GM12878 (cell line): ENCODE results near the gene INAFM1. TPM values are rescaled to one million over a fixed set of nuclear protein-coding genes. Genes with fewer than 3 reads are reported as not detected.
A peak's percentile ranks its signal among the peaks of the same experiment; 100 is the strongest.

Experiments used
- BCL11A ChIP-seq: IDR thresholded peaks from 2 replicates; pipeline ENCODE4 v1.6.1; 2011; ENCODE audit warnings: low read depth, low read length
- EGR1 ChIP-seq, 2 experiments: IDR thresholded peaks; 1 replicate in 1 of 2; 2 replicates in 1 of 2; pipeline ENCODE4 v1.6.1; 2011 to 2012; ENCODE audit warnings: low read depth in 2 of 2, low read length in 2 of 2, borderline replicate concordance in 1 of 2, mild to moderate bottlenecking in 1 of 2, moderate library complexity in 1 of 2
- FOXM1 ChIP-seq: IDR thresholded peaks from 2 replicates; pipeline ENCODE4 v1.6.1; 2012; ENCODE audit warnings: low read depth, mild to moderate bottlenecking, inconsistent platforms, low read length, moderate library complexity
- PAX5 ChIP-seq: IDR thresholded peaks from 2 replicates; pipeline ENCODE4 v1.6.1; 2011; ENCODE audit warnings: low read depth, low read length, borderline replicate concordance
- PAX8 ChIP-seq: fragments of 450-650 bp; IDR thresholded peaks from 2 replicates; pipeline ENCODE4 v1.6.1; 2017; ENCODE audit warnings: mild to moderate bottlenecking, moderate library complexity
- POLR2AphosphoS2 ChIP-seq: IDR thresholded peaks from 2 replicates; pipeline ENCODE4 v1.6.1; 2011; ENCODE audit warnings: low read depth, mild to moderate bottlenecking, low read length, improper control_type of control experiment, moderate library complexity
- RAD51 ChIP-seq: fragments of 450-650 bp; IDR thresholded peaks from 2 replicates; pipeline ENCODE4 v1.6.1; 2016; ENCODE audit warnings: moderate library complexity, mild to moderate bottlenecking, inconsistent platforms
- RELA ChIP-seq: fragments of 450-650 bp; IDR thresholded peaks from 2 replicates; pipeline ENCODE4 v1.8.0; 2014; ENCODE audit warnings: borderline replicate concordance; ENCODE audit not compliant: partially characterized antibody
- RFX5 ChIP-seq: IDR thresholded peaks from 2 replicates; pipeline ENCODE4 v1.6.1; 2011; ENCODE audit warnings: low read depth, low read length, improper control_type of control experiment
- SMAD1 ChIP-seq: fragments of 450-650 bp; IDR thresholded peaks from 2 replicates; pipeline ENCODE4 v1.6.1; 2018; ENCODE audit warnings: mild to moderate bottlenecking, low read depth; ENCODE audit not compliant: partially characterized antibody
- ZNF384 ChIP-seq: IDR thresholded peaks from 2 replicates; pipeline ENCODE4 v1.6.1; 2012; ENCODE audit warnings: low read depth, mild to moderate bottlenecking, low read length, improper control_type of control experiment, borderline replicate concordance
- polyA plus RNA-seq, 11 experiments: library from polyadenylated mRNA; depleted of rRNA in 4 of 11; unstranded in 6 of 11; stranded (reverse) in 5 of 11; fragments of >200 nt; fragmentation: Nextera tagmentation in 4 of 11; fragmentation: Illumina TruSeq in 1 of 11; extraction: Ambion mirVana in 4 of 11; extraction: Trizol in 1 of 11; gene quantifications; 1 replicate in 1 of 11; 2 replicates in 10 of 11; pipeline versions ENCODE4 v1.2.1 to v1.2.3, GENCODE V29; 2011 to 2016; ENCODE audit warnings: inconsistent platforms in 2 of 11, missing spikeins in 2 of 11, low read depth in 1 of 11
- total RNA-seq, 4 experiments: library from RNA; depleted of rRNA in 3 of 4; stranded (reverse); fragments of >200 nt in 3 of 4; fragmentation: Illumina TruSeq in 1 of 4; extraction: Trizol in 1 of 4; gene quantifications; 2 replicates each; pipeline versions ENCODE4 v1.2.1 to v1.2.3, GENCODE V29; 2013 to 2021
- TF ChIP-seq, protein P1 (sequence below): fragments of 450-650 bp; IDR thresholded peaks from 2 replicates; pipeline ENCODE4 v1.6.1; 2016; ENCODE audit warnings: mild to moderate bottlenecking, moderate library complexity, borderline replicate concordance
- TF ChIP-seq, protein P2 (sequence below): fragments of 450-650 bp; IDR thresholded peaks from 2 replicates; pipeline ENCODE4 v1.6.1; 2017; ENCODE audit warnings: mild to moderate bottlenecking, moderate library complexity
- TF ChIP-seq, protein P3 (sequence below): fragments of 450-650 bp; IDR thresholded peaks from 2 replicates; pipeline ENCODE4 v1.6.1; 2017; ENCODE audit warnings: mild to moderate bottlenecking, low read depth, inconsistent platforms; ENCODE audit not compliant: poor library complexity, severe bottlenecking
- TF ChIP-seq, protein P4 (sequence below): IDR thresholded peaks from 2 replicates; pipeline ENCODE4 v1.6.1; 2011; ENCODE audit warnings: low read depth, low read length, improper control_type of control experiment, borderline replicate concordance
- TF ChIP-seq, protein P5 (sequence below): IDR thresholded peaks from 2 replicates; pipeline ENCODE4 v1.6.1; 2012; ENCODE audit warnings: low read depth, low read length, improper control_type of control experiment

INAFM1 gene
- total and polyA plus RNA-seq, 10 of the 15 experiments (the other 5 are each of a cell fraction or from before 2014, with no cell fraction given), result 0.57 to 6.8 (median 1.1) TPM; not detected in 1

DNA sequence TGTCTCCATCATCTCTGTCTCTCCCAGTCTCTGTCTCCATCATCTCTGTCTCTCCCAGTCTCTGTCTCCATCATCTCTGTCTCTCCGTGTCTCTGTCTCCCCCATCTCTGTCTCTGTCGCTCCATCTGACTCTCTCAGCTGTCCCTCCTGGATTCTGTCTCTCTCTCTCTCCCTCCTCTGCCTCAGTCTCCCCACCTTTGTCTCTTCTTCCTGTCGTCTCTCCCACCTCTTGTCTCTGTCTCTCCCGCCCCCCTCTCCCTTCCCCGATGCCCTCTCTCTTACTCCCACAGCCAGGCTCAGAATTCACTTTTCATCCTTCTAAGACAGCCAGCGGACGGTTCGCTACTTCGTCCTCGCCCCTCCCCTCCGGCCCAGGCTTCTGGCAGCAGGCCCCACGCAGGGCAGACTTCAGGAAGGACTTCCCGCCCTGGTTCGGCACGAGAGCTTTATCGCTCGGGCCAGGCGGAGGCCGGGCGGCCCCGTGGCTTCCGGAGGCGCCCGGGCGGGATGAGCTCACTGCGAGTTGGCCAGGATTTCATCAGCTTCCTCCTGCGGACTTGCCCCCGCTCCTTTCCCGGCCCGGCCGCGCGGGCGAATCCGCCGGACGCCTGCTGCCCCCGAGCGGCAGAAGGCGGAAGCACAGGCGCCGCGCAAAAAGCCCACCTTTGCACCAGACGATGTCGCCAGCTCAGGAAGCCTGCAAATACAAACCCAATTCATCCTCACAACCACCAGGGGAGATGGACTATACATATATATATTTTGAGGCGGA is 30.7 kb upstream of the INAFM1 start (continued):
- TF ChIP-seq, protein P1, sequence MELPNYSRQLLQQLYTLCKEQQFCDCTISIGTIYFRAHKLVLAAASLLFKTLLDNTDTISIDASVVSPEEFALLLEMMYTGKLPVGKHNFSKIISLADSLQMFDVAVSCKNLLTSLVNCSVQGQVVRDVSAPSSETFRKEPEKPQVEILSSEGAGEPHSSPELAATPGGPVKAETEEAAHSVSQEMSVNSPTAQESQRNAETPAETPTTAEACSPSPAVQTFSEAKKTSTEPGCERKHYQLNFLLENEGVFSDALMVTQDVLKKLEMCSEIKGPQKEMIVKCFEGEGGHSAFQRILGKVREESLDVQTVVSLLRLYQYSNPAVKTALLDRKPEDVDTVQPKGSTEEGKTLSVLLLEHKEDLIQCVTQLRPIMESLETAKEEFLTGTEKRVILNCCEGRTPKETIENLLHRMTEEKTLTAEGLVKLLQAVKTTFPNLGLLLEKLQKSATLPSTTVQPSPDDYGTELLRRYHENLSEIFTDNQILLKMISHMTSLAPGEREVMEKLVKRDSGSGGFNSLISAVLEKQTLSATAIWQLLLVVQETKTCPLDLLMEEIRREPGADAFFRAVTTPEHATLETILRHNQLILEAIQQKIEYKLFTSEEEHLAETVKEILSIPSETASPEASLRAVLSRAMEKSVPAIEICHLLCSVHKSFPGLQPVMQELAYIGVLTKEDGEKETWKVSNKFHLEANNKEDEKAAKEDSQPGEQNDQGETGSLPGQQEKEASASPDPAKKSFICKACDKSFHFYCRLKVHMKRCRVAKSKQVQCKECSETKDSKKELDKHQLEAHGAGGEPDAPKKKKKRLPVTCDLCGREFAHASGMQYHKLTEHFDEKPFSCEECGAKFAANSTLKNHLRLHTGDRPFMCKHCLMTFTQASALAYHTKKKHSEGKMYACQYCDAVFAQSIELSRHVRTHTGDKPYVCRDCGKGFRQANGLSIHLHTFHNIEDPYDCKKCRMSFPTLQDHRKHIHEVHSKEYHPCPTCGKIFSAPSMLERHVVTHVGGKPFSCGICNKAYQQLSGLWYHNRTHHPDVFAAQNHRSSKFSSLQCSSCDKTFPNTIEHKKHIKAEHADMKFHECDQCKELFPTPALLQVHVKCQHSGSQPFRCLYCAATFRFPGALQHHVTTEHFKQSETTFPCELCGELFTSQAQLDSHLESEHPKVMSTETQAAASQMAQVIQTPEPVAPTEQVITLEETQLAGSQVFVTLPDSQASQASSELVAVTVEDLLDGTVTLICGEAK, result peak; percentile 66; the same call in 1 of the 2 replicates
- TF ChIP-seq, protein P2, sequence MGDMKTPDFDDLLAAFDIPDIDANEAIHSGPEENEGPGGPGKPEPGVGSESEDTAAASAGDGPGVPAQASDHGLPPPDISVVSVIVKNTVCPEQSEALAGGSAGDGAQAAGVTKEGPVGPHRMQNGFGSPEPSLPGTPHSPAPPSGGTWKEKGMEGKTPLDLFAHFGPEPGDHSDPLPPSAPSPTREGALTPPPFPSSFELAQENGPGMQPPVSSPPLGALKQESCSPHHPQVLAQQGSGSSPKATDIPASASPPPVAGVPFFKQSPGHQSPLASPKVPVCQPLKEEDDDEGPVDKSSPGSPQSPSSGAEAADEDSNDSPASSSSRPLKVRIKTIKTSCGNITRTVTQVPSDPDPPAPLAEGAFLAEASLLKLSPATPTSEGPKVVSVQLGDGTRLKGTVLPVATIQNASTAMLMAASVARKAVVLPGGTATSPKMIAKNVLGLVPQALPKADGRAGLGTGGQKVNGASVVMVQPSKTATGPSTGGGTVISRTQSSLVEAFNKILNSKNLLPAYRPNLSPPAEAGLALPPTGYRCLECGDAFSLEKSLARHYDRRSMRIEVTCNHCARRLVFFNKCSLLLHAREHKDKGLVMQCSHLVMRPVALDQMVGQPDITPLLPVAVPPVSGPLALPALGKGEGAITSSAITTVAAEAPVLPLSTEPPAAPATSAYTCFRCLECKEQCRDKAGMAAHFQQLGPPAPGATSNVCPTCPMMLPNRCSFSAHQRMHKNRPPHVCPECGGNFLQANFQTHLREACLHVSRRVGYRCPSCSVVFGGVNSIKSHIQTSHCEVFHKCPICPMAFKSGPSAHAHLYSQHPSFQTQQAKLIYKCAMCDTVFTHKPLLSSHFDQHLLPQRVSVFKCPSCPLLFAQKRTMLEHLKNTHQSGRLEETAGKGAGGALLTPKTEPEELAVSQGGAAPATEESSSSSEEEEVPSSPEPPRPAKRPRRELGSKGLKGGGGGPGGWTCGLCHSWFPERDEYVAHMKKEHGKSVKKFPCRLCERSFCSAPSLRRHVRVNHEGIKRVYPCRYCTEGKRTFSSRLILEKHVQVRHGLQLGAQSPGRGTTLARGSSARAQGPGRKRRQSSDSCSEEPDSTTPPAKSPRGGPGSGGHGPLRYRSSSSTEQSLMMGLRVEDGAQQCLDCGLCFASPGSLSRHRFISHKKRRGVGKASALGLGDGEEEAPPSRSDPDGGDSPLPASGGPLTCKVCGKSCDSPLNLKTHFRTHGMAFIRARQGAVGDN, result no peak; the same call in 1 of the 2 replicates
- TF ChIP-seq, protein P3, sequence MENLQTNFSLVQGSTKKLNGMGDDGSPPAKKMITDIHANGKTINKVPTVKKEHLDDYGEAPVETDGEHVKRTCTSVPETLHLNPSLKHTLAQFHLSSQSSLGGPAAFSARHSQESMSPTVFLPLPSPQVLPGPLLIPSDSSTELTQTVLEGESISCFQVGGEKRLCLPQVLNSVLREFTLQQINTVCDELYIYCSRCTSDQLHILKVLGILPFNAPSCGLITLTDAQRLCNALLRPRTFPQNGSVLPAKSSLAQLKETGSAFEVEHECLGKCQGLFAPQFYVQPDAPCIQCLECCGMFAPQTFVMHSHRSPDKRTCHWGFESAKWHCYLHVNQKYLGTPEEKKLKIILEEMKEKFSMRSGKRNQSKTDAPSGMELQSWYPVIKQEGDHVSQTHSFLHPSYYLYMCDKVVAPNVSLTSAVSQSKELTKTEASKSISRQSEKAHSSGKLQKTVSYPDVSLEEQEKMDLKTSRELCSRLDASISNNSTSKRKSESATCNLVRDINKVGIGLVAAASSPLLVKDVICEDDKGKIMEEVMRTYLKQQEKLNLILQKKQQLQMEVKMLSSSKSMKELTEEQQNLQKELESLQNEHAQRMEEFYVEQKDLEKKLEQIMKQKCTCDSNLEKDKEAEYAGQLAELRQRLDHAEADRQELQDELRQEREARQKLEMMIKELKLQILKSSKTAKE, result no peak
- TF ChIP-seq BCL11A (no peak), PAX5 (peak; percentile 61; the same call in 1 of the 2 replicates), POLR2AphosphoS2 (no peak), RAD51 (no peak), RFX5 (no peak), RELA (peak; percentile 20), FOXM1 (no peak), ZNF384 (no peak), PAX8 (no peak), SMAD1 (no peak), EGR1 (IDR thresholded peaks at IDR 0.05; ENCODE audit: borderline replicate concordance in 1 of 2, low read depth in 2 of 2, low read length in 2 of 2) (peak in 1 of 2 experiments; percentile 41; a peak in 1 of 3 replicates)
- TF ChIP-seq, protein P4, sequence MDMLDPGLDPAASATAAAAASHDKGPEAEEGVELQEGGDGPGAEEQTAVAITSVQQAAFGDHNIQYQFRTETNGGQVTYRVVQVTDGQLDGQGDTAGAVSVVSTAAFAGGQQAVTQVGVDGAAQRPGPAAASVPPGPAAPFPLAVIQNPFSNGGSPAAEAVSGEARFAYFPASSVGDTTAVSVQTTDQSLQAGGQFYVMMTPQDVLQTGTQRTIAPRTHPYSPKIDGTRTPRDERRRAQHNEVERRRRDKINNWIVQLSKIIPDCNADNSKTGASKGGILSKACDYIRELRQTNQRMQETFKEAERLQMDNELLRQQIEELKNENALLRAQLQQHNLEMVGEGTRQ, result no peak
- TF ChIP-seq, protein P5, sequence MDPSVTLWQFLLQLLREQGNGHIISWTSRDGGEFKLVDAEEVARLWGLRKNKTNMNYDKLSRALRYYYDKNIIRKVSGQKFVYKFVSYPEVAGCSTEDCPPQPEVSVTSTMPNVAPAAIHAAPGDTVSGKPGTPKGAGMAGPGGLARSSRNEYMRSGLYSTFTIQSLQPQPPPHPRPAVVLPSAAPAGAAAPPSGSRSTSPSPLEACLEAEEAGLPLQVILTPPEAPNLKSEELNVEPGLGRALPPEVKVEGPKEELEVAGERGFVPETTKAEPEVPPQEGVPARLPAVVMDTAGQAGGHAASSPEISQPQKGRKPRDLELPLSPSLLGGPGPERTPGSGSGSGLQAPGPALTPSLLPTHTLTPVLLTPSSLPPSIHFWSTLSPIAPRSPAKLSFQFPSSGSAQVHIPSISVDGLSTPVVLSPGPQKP, result 0 out of 2 replicates have a peak, but pooled peaks have one; percentile 10
